HCT116 (cell line): ENCODE measurements around the gene SPON1. TPM values are rescaled to one million over a fixed set of nuclear protein-coding genes. Genes with fewer than 3 reads are reported as not detected.
"Not testable (repeated sequence)": the region's sequence is repeated elsewhere in the genome, so short reads cannot be mapped to it uniquely, and the experiment has no call there.

ENCODE experiments used
- ATAC-seq: fragments of 200-7000 bp; cut with Tn5 transposase; 2 replicates; pipeline ENCODE4 v1.9.1; 2020; ENCODE audit warnings: mild to moderate bottlenecking, moderate library complexity
- BruUV-seq: library from RNA; stranded (reverse); fragments of 400-500 nt; replicated peaks from 2 replicates; lab custom pipeline; 2021; lab: Mats Ljungman, UMichigan
- CTCF ChIA-PET: fragments of 300-600 bp; sonication (Branson Sonifier 250); formaldehyde crosslinking; loops from one replicate; lab custom pipeline; 2021; ENCODE audit warnings: antibody characterized with exemption; lab: Charles Lee
- POLR2A ChIA-PET: fragments of 300-600, 350-600 bp; sonication (Branson Sonifier 250); formaldehyde crosslinking; loops from one replicate; lab custom pipeline; 2021; ENCODE audit warnings: antibody characterized with exemption; lab: Charles Lee
- RAD21 ChIA-PET, 2 experiments: fragments of 300-600 bp; sonication (Branson Sonifier 250); formaldehyde crosslinking; loops; one replicate each; lab custom pipeline; 2023; ENCODE audit warnings: low total read pairs in 2 of 2; ENCODE audit not compliant: uncharacterized antibody in 2 of 2, unreplicated experiment in 2 of 2, low non-redundant PET in 1 of 2; lab: Charles Lee
- DNase-seq: peaks from one replicate; pipeline ENCODE4 v3.0.0-alpha.2; 2010; ENCODE audit warnings: low read depth, low spot score
- H2AFZ ChIP-seq: fragments of 200-600 bp; shearing (Covaris generic), sonication (generic); 2 replicates; pipeline ENCODE4 v1.6.1; 2017; ENCODE audit warnings: low read depth, mixed run types, mixed read lengths, antibody characterized with exemption, low read length; ENCODE audit not compliant: poor library complexity, severe bottlenecking
- H3K27ac ChIP-seq: 2 replicates; pipeline ENCODE4 v1.5.1; 2012; ENCODE audit warnings: low read depth, low read length
- H3K27me3 ChIP-seq: fragments of 200-600 bp; sonication (generic); 2 replicates; pipeline ENCODE4 v1.6.1; 2016; ENCODE audit warnings: mixed run types, low read length, mixed read lengths; ENCODE audit not compliant: insufficient read depth
- H3K36me3 ChIP-seq, 2 experiments: fragments of 200-500 bp in 1 of 2; fragments of 200-600 bp in 1 of 2; sonication (Bioruptor generic) in 1 of 2; sonication (generic) in 1 of 2; 2 replicates each; pipeline versions ENCODE4 v1.5.1 to v1.6.1; 2014 to 2016; ENCODE audit warnings: low read length in 2 of 2, inconsistent platforms in 1 of 2, mixed read lengths in 1 of 2, mixed run types in 1 of 2; ENCODE audit not compliant: insufficient read depth in 2 of 2, control insufficient read depth in 1 of 2
- H3K4me1 ChIP-seq, 2 experiments: fragments of 200-600 bp in 1 of 2; sonication (generic) in 1 of 2; 2 replicates each; pipeline versions ENCODE4 v1.5.1 to v1.6.1; 2012 to 2017; ENCODE audit warnings: low read length in 2 of 2, inconsistent platforms in 1 of 2, mild to moderate bottlenecking in 1 of 2, mixed read lengths in 1 of 2, mixed run types in 1 of 2, moderate library complexity in 1 of 2; ENCODE audit not compliant: insufficient read depth in 2 of 2, control insufficient read depth in 1 of 2
- H3K4me2 ChIP-seq: fragments of 200-600 bp; sonication (generic); 2 replicates; pipeline ENCODE4 v1.6.1; 2017; ENCODE audit warnings: mixed run types, low read length, mixed read lengths
- H3K4me3 ChIP-seq, 2 experiments: fragments of 200-600 bp in 1 of 2; sonication (generic) in 1 of 2; replicated peaks in 1 of 2; 2 replicates each; pipeline ENCODE4 v1.5.1; 2011 to 2016; ENCODE audit warnings: low read length in 2 of 2, control low read depth in 1 of 2, low read depth in 1 of 2, mild to moderate bottlenecking in 1 of 2, mixed read lengths in 1 of 2, mixed run types in 1 of 2
- H3K79me2 ChIP-seq: fragments of 200-600 bp; sonication (generic); 2 replicates; pipeline ENCODE4 v1.6.1; 2017; ENCODE audit warnings: mild to moderate bottlenecking, mixed run types, low read length, moderate library complexity, mixed read lengths; ENCODE audit not compliant: insufficient read depth
- H3K9ac ChIP-seq: fragments of 200-600 bp; sonication (generic); 2 replicates; pipeline ENCODE4 v1.6.1; 2016; ENCODE audit warnings: low read length, mixed read lengths
- H3K9me2 ChIP-seq: fragments of 200-600 bp; sonication (generic), shearing (Covaris generic); 2 replicates; pipeline ENCODE4 v1.6.1; 2017; ENCODE audit warnings: mixed run types, mild to moderate bottlenecking, moderate library complexity; ENCODE audit not compliant: insufficient read depth
- H3K9me3 ChIP-seq, 2 experiments: fragments of 200-500 bp in 1 of 2; fragments of 200-600 bp in 1 of 2; sonication (Bioruptor generic) in 1 of 2; sonication (generic) in 1 of 2; 2 replicates each; pipeline ENCODE4 v1.6.1; 2014 to 2017; ENCODE audit warnings: low read length in 2 of 2, mixed read lengths in 2 of 2, inconsistent platforms in 1 of 2, low read depth in 1 of 2, mild to moderate bottlenecking in 1 of 2, mixed run types in 1 of 2, moderate library complexity in 1 of 2; ENCODE audit not compliant: control insufficient read depth in 1 of 2, insufficient read depth in 1 of 2
- H4K20me1 ChIP-seq: fragments of 200-600 bp; sonication (generic), shearing (Covaris generic); 2 replicates; pipeline ENCODE4 v1.6.1; 2017; ENCODE audit warnings: mixed run types, mild to moderate bottlenecking, moderate library complexity; ENCODE audit not compliant: insufficient read depth
- intact Hi-C: fragments of 100-400 bp; cut with micrococcal nuclease; formaldehyde crosslinking; loops from 2 replicates; pipeline ENCODE4 v1.10.0; 2022
- total RNA-seq: library from RNA; stranded (reverse); gene quantifications from one replicate; pipeline ENCODE4 v1.2.1, GENCODE V29; 2021; ENCODE audit not compliant: unreplicated experiment

Gene SPON1
- total RNA-seq, 1 experiment from 2014 or later, result 0.17 TPM

DNA sequence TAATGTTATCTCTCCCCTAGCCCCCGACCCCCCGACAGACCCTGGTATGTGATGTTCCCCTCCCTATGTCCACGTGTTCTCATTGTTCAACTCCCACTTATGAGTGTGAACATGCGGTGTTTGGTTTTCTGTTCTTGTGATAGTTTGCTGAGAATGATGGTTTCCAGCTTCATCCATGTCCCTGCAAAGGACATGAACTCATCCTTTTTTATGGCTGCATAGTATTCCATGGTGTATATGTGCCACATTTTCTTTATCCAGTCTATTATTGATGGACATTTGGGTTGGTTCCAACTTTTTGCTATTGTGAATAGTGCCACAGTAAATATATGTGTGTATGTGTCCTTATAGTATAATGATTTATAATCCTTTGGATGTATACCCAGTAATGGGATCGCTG is 24.2 kb downstream of the SPON1 start:
- H4K20me1 ChIP-seq, H3K4me1 ChIP-seq, H3K27me3 ChIP-seq, H3K4me3 ChIP-seq, ATAC-seq, RAD21 ChIA-PET, H3K9me3 ChIP-seq, H3K4me2 ChIP-seq, H3K36me3 ChIP-seq, CTCF ChIA-PET, intact Hi-C loops, DNase-seq, H3K79me2 ChIP-seq, H3K9me2 ChIP-seq, H3K9ac ChIP-seq, BruUV-seq, H2AFZ ChIP-seq, H3K27ac ChIP-seq, POLR2A ChIA-PET: not testable (repeated sequence)

GRCh38 chr11:13992158-13992856 is 29.8 kb downstream of the SPON1 start:
- H4K20me1 ChIP-seq, H3K9me2 ChIP-seq, CTCF ChIA-PET, intact Hi-C loops, H3K27me3 ChIP-seq, H3K27ac ChIP-seq, H3K79me2 ChIP-seq, H2AFZ ChIP-seq, H3K36me3 ChIP-seq, DNase-seq, H3K9ac ChIP-seq, H3K9me3 ChIP-seq, H3K4me3 ChIP-seq, POLR2A ChIA-PET, BruUV-seq, RAD21 ChIA-PET: not testable (repeated sequence)
- peak; percentile 50 for ATAC-seq
- Histone ChIP-seq H3K4me1 (peaks cover 0 to 11% of the 10 kb centered on the region in 2 experiments; a peak in 2 of 4 replicates), H3K4me2 (peak overlapping the region; percentile 36)
